ENCODE results near the gene MAPKAP1. TPM values are rescaled to one million over a fixed set of nuclear protein-coding genes. Genes with fewer than 3 reads are reported as not detected.

Gene MAPKAP1
- total RNA-seq: 98.9 and 113 TPM in 2 replicates

DNA sequence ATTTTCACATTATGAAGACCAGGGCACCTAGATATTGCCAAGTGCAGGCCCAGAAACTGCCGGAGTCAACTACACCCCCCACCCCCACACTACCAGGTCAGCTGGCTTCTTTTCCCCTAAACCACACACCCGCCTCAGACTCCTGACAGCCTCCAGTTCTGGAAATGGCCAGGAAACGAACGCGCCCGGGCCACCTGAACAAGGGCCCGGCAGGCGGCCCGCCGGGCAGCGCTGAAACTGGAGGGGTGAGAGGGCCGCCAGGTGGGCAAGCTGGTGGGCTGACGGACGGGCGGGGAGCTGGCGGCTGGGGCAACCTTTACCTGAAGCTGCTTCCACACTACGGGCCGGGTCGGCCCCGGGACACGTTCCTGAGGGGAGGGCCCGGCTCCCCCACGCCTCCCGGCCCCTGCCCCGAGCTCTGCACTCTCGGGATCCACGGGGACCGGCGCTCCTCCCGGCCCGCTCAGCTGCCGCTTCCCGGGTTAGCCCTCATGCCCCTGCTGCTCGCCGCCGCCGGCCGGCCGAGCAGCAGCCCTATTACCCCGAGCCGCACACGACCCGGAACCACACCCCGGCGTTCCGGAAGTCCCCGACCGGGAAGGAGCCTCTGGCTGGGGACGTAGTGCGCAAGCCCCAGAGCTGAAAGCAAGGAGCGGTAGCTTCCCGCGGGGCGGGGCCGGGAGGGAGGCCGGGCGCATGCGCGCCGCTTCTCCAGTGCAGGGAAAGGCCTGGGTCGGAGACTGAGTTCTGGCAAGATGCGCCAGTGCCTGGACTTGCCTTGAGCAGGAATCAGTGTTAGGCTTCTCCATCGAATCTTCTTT, at the start of gene MAPKAP1:
TSS of gene MAPKAP1 (minus strand) at position 558 of the 821 bp plus-strand sequence. CDS start 34,634 bp downstream, outside the sequence.

DNA sequence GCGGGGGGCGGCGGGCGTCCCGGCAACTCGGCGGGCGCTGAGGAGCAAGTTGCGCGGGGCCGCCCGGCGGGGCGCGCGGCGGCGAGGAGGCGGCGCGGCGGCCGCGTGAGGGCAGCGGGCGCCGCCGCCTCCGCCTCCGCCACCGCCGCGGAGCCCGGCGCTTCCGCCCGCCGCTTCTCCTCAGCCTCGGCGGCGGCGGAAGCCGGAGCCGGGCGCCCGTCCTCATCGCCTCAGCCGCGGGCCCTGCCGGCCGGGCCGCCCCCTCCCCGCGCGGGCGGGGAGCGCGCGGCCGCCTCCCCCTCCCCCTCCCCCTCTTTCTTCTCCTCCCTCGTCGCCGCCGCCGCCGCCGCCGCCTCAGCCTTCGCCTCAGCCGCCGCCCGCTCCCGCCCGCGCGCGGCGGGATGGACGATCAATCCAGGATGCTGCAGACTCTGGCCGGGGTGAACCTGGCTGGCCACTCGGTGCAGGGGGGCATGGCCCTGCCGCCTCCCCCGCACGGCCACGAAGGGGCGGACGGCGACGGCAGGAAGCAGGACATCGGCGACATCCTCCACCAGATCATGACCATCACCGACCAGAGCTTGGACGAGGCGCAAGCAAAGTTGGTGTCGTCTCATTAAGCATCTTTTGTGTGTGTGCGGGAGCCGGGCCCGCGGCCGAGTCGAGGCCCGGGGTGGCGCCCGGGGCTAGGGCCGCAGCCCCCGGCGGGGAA, 40.2 kb upstream of the MAPKAP1 start, which contains the start of gene PBX3:
TSS of gene PBX3 (plus strand) at position 321 of the 712 bp plus-strand sequence.

Other genes with a start within 250 kb of the MAPKAP1 start
- gene PBX3, start 40.2 kb upstream of the MAPKAP1 start, total RNA-seq: 103 and 184 TPM in 2 replicates